ENCODE data around the gene JPT2.

Gene JPT2, protein sequence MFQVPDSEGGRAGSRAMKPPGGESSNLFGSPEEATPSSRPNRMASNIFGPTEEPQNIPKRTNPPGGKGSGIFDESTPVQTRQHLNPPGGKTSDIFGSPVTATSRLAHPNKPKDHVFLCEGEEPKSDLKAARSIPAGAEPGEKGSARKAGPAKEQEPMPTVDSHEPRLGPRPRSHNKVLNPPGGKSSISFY

DNA sequence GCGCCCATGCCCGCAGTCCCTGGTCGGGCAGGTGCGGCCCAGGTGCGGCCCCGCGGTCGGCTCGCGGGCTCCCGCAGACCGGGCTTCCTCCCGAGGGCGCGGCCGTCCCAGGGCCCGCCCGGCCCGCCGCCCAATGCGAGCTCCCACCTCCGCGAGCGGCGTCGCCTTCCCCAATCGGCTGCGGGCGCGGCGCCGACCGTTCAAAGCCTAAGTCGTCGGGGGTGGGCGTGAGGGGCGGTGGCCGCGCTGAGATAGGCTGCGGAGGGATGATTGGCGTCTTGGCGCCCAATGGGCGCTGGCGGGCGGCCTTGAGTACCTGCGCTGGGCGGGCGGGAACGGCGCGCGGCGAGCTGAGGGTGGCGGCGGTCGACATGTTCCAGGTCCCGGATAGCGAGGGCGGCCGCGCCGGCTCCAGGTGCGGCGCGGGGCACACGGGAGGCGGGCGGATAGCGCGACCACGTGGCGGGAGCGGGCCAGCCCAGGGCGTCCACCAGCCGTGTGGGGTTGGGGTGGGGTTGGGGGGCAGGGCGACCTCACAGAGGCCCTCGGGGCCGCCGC lies at the start of gene JPT2:
JPT2 (plus strand) TSS at position 338 of the 558 bp plus-strand sequence; CDS start at position 372, 34 bp downstream.
- peak; percentile 94 for DNase-seq

DNA sequence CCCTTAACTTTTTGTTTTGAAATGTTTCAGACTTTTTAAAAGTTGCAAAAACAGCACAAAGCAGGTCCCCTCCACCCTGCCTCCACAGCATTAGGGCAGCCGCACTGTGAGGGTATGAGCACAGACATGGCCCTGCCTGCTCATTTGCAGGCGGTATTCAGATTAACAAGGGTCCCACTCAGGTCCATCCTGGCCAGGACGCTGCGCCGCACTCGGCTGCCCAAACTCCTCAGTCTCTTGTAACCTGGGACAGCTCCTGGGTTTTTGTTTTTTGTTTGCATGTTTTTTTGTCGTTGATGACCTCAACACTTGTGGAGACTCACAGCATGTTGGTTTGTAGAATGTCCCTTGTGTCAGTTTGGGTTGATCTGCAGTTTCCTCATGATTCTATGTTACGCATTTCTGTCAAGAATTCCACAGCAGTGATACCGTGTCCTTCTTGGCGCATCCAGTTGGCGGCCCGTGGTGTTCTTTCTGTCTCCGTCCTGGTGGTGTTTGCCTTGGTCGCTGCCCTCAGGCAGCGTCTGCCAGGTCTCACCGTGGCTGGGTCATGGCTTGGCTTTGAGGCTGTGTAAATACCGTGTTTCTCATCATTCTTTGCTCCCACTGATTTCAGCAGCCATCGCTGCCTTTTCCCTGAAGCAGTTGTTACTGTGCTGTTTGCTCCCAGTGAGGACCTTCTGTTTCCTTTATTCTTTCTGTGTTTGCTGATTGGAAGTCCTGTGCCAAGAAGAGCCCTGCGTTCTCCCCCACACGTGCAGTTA lies 47.4 kb upstream of the JPT2 start:
- DNase-seq, result no peak

DNA sequence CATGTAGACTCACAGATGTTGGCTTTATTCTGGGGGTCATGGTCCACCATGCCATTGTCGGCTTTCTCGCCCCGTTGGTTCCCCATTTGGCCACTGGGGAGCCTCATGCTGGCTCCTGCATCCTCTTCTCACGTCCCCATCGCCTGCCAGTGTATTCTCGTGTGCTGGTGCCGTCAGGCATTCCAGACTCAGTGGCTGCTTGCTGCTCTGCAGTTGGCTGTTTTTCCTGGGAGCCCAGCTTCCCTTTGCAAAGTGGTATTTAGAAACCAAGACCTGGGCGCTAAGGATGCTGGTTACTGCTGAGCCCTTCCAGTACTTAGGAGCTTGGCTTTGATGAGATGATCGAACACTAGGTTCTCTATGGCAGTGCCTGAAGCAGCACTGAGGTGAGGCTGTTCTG lies 46.8 kb upstream of the JPT2 start:
- DNase-seq, result no peak

DNA sequence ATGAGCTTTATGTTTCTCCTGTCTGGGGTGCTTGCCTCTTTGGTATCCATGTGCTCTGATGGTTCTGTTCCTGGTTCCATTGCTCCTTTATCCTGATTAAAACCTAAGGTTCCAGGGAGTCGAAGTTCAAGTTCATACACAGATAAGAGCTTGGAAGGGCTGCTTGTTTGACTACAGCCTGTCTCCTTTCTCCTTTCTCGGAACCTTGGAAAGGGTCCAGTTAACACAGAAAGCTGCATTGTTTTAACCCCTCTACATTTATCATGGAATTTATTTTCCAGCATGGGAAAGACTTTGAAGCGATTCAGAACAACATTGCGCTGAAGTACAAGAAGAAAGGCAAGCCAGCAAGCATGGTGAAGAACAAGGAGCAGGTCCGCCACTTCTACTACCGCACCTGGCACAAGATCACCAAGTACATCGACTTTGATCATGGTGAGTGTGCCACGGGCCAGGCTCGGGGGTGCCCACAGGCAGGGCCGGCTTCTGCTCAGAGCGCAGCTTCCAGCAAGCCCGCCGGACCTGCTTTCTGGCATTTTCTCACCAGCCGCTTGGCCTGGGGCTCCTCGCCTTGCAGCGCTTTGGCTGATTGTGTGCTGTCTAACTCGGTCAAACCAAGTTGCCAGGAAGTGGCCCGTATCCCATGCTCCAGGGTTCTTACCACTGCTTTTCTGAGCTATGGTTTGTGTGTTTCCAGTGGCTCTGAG lies 46.0 kb upstream of the JPT2 start:
- no peak for DNase-seq

DNA sequence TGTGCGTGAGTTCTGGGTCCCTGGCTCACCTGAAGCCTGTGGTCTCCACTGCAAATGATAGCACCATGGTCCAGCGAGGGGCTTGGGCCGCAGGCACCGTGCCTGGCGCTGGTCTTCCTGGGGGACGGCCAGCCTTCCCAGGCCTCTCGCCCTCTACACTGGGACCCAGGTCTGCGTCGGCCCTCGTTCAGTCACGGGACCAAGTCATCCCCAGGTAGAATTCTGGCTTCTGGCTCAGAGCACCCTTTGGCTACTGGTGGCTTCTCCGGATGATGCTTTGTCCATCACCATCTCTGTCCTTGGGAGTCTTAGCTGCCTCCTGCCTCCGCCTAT lies 45.5 kb upstream of the JPT2 start:
- no peak for DNase-seq

DNA sequence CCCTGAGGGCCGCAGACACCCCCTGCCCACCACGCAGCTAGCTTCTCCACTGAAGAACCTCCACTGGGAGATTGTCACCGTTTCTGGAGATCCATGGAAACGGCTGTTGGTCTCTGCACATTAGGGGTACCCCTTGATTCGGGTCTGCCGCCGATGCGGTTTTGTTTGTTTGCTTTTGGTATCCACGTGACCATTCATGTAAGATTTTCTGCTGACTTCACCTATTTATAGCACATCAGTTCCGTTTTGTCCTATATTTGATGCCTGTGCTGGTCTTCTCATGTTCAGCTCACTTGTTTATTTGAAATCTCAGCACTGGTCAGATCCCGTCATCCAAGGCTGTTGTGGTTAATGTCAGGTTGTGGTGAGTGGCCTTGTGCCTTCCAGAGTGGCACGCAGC lies 44.8 kb upstream of the JPT2 start:
- DNase-seq, result no peak

DNA sequence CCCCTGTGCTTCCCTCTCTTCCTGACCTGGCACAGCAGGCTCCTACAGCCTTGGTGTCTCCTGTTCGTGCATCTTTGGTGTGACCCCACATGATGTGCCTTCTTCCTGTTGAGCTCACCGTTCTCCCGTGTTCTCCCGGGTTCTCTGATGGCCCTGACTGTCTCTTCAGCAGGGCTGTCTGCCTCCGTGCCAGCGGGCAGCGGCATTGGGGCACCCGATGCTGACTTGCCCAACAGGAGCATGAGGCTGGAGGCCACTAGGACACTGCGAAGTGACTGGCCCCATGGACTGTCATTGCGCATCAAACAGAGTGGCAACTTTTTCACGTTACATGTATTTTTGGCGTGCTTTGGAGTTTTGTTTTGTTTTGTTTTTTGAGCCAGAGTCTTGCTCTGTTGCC lies 43.5 kb upstream of the JPT2 start:
- no peak for DNase-seq

DNA sequence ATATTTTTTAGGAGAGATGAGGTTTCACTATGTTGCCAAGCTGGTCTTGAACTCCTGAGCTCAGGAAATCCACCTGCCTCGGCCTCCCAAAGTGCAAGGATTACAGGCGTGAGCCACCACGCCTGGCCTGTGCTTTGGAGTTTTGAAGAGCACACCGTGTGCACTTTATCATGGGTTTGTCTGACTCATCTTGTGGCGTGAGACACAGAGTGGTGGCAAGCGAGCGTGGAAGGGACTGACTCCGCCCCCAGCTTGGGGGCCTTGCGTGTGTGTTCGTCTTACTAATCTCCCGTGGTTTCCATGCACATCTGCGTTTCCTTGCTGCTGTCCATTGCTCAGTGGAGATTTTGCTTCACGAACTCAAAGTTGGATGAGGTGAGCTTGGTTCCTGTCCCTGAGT lies 43.0 kb upstream of the JPT2 start:
- no peak for DNase-seq

DNA sequence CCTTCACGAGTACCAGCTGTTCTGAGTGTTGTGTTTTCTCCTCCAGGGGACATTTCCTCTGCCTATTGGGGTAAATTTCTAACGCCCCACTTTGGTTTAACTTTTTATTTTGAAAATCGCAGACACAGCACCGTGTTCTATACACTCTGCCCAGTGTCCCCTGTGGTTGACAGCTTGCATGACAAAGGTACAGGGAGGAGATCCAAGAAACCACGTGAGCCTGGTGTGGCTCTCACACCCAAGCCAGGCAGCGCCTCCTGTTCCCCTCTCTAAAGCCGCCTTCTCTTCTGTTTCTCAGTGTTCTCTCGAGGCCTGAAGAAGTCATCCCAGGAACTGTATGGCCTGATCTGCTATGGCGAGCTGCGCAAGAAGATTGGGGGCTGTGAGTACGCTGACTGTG lies 40.6 kb upstream of the JPT2 start:
- DNase-seq, result no peak

DNA sequence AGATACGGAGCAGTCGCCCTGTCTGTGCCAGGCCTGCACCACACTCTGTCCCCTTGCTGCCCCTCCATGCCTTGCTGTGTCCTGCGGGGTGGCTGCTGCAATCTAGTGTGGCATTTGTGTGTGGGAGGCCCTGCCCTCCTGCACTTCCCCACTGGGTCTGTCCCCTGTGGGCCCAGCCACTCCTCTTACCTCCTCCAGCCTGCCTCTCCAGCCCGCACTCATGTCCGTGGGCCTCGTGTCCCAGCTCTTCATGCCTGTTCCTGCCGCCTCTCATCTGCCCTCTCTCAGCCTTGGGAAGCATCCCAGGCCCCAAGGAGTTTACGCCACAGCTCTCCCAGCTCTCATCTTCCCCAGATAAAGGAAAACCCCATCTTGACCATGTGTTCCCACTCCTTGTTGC lies 39.3 kb upstream of the JPT2 start:
- no peak for DNase-seq

DNA sequence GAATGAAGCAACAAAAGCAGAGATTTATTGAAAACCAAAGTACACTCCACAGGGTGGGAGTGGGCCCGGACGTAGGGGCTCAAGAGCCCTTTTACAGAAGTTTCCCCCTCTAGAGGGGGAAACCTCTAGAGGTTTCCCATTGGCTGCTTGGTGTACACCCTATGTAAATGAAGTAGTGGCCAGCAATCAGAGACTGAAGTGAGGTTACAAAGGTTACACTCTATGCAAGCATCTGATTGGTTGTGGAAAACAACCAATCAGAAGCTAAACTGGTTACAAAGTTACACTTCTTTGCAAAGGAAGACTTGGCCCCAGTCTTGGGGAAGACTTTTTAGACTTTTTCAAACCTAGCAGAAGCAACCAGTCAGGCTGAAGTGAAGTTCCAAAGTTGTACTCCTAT lies 38.8 kb upstream of the JPT2 start:
- no peak for DNase-seq

DNA sequence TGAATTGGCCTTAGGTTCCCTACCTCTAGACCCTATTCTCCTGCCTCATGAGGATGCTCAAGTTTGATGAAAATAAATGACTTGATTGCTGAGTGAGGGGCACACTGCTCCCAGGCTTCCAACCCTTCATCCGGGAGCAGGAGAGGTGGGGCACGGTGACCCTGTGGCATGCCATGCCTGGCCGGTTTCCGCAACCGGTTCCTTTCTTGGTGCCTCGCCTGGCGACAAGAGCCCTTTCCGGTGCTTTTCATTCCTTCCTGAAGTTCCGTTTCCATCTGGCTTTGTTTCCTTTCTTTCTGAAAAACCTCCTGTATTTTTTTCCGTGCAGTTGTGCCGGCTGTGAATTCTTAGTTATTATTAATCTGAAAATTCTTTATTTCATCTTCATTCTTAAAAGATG lies 38.2 kb upstream of the JPT2 start:
- DNase-seq, result no peak

DNA sequence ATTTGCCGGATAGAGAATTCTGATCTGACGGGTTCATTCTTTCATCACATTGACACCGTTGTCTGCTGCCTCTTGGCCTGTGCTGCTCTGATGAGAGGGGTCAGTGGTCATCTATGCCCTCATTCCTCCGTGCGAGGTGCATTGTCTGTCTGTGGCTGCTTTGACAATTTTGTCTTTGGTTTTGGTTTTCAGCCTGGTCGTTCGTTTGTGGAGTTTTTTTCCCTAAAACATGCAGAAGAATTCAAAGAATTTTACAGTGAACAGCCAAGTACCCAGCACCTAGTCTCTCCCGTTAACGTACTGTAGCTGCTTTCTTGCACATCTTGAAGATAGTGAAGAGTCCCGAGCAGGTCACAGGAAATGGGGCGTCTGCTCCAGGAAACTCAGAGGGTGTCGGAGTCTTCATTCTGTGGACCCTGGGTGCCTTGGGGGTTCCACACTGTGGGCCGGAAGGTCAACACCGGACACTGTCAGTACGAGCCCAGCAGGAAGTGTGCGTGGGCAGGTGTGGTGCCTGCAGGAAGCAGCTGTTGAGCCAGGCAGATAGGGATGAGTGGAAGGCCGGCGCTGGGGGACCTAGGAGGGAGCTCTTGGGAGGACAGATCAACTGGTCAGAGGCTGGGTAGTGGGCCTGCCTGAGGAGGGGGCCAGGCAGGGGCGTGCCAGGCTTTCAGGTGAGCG lies 37.7 kb upstream of the JPT2 start:
- no peak for DNase-seq

DNA sequence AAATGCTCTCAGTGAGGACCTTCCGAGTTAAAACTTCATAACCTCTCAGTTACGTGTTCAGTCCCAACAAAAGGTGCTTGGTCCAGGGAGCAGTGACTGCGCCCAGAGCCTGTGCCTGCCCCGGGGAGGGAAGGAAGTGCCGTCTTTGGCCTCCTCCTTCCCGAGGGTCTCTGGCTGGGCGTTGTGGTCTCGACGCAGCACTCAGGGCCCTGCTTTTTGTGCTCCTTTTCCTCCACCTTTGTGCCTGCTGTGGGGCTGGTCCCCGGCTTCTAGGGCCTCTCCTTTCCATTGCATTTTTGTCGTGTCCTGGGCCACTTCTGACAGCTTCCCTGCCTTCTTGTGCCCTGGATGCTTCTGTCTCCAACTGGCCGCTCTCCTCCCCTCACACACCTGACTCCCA lies 36.8 kb upstream of the JPT2 start:
- no peak for DNase-seq

DNA sequence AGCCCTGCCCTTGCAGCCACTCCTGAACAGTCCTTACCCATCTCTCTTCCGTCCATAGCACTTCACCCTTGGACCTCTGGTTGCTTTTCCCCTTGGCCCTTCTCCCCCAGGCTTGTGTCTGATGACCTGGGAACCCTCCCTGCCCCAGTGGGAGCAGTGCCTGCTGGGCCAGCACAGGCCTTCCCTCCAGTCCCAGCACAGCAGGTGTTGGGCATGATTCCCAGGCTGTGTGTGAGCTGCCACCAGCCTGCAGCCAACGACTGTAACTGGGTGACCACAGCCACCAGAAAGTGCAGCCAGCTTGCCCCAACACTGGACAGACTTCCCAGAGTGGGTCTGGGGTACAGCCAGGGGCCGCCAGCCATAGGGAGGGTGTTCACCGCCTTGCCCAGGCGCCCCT lies 35.9 kb upstream of the JPT2 start:
- DNase-seq, result no peak

DNA sequence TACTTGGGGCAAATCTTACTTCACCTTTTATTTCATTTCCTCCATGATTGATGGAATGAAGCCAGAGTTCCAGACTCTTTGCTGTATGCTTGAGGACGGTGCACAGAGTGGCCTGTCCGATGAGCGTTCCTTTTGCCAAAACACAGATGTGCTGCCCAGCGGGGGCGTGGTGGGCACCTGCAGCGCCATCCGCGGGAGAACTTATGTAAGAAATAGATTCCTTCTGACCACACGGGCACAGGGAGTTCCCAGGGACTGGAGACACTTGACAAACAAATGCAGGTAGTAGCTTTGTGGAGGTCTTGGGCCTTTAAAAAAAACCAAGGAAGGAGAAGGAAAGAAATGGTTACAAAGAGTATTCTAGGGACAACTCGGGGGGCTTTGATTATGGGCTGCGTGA lies 35.3 kb upstream of the JPT2 start:
- no peak for DNase-seq

DNA sequence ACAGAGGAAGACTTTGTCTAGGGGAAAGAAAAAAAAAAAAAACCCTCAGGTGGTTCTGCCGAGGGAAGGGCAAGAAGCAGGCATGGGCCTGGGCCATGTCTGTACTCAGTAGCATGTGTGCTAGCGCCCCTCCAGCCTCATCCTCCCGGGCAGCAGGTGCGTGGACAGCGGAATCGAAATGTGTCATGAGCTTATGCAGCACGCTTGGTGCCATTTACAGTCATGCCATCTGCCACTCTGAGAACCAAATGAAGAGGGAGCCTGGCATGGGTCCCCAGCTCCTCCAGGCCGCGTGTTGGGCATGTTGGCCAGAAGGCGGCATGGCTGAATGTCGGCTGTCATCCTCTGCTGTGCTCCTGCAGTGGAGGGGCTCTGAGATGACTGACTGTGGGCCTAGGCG lies 34.6 kb upstream of the JPT2 start:
- no peak for DNase-seq

DNA sequence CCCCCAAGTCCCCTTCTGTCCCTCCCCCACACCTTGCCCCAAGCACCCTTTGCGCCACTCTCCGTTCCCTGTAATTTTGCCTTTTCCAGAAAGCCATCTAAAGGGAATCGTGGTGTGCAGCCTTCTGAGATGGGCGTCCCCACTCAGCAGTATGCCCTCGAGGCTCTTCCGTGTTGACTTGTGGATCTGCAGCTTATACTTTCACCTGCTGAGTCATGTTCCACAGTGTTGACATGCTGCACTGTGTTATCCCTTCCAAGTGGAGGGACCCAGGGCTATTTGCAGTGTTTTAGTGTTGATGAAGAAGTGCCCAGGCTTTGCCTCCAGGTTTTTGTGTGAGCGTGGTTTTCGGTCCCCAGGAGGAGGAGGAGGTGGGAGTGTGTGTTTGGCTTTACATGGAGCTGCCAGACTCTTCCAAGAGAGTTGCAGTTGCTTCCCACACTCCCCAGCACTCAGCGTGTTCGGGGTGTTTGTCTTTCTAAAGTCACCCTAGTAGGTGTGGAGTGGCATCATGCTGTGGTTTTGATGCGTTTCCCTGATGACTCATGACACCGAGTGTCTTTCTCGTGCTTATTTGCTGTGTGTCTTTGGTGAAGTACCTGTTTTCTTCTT lies 32.1 kb upstream of the JPT2 start:
- DNase-seq, result no peak

DNA sequence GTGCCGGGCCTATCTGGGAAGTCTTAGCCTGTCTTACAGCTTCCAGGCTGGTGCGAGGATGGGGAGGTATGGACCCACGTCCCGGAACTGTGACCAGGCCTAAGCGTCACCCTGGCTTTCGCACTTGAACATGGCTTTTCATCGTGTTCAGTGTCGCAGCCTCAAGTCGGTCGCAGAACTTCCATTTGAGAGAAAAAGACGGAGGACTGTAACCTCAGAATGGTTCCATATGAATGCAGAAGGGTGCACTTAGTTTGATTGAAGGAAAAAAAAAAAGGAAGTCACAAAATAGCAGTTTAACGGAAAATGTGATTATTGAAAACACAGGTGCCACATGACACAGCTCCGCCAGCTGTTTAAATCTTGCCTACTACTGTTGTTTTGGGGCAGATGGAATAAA lies 30.2 kb upstream of the JPT2 start:
- no peak for DNase-seq

DNA sequence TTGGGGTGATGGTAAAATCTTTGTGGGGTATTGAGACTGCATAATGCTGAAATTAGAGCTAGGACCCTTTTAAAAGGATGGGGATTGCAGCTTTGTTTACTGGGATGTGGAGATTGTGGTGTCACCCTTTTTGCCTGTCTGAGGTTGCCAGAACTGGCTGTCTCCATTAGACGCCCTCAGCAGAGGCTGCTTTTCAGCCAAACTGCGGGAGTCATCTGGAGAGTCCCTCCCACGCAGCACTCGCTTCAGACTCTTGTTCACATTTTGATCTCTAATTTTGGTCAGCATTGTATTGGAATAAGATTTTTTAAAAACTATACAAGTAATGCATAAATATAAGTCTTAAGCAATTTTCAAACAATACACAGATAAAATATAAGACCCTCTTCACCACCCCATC lies 27.9 kb upstream of the JPT2 start:
- no peak for DNase-seq

DNA sequence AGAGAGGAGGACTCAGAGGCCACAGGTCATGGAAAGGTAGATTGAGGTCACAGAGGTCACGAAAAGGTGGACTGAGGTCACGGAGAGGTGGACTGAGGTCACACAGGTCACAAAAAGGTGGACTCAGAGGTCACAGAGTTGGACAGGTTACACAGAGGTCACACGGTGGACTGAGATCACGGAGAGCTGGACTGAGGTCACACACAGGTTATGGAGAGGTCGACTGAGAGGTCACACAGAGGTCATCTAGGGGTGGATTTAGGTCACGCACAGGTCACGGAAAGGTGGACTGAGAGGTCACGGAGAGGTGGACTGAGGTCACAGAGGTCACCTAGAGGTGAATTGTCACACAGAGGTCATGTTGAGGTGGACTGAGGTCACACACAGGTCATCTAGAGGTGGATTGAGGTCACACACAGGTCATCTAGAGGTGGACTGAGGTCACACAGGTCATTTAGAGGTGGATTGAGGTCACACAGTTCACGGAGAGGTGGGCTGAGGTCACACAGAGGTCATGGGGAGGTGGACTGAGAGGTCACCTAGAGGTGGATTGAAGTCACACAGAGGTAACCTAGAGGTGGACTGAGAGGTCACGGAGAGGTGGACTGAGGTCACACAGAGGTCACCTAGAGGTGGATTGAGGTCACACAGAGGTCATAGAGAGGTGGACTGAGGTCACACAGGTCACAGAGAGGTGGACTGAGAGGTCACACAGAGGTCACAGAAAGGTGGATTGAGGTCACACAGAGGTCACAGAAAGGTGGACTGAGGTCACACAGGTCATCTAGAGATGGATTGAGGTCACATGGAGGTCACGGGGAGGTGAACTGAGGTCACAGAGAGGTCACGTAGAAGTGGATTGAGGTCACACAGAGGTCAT lies 26.7 kb upstream of the JPT2 start:
- no peak for DNase-seq

DNA sequence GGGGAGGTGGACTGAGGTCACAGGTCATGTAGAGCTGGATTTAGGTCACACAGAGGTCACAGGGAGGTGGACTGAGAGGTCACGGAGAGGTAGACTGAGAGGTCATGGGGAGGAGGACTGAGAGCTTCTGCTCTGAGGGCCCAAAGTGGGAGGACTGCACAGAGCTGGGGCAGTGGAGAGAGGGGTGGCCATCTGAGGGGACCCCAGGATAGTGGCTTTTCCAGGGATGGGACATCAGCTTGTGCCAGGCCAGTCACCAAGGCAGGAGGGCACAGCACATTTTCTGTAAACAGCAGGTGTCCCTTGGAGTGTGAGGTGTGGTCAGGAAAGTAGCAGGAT lies 26.1 kb upstream of the JPT2 start:
- no peak for DNase-seq

All from left hindlimb (tissue), 1 donor.